Tibial artery (tissue), 4 donors: ENCODE measurements around the gene GDF7.

Experiments
- DNase-seq, 2 donors: peaks; one replicate each; pipeline ENCODE4 v3.0.0-alpha.2; 2019
- H3K27ac ChIP-seq, 2 donors: fragments of 200-600 bp; sonication (generic) in 1 of 2; 1 replicate in 1 of 2; 2 replicates in 1 of 2; pipeline ENCODE4 v1.5.1; 2018 to 2019; ENCODE audit warnings: mild to moderate bottlenecking in 1 of 2
- H3K27me3 ChIP-seq, 2 donors: fragments of 200-600 bp; sonication (generic) in 1 of 2; one replicate each; pipeline versions ENCODE4 v1.5.1 to v1.6.0; 2016 to 2019
- H3K36me3 ChIP-seq, 3 donors: fragments of 200-600 bp; sonication (generic) in 2 of 3; one replicate each; pipeline ENCODE4 v1.5.1; 2016 to 2019; ENCODE audit warnings: mild to moderate bottlenecking in 2 of 3
- H3K4me1 ChIP-seq, 4 donors: fragments of 200-600 bp; sonication (generic) in 2 of 4; 1 replicate in 3 of 4; 2 replicates in 1 of 4; pipeline ENCODE4 v1.5.1; 2016 to 2019
- H3K4me3 ChIP-seq, 2 donors: fragments of 200-600 bp; sonication (generic) in 1 of 2; 1 replicate in 1 of 2; 2 replicates in 1 of 2; pipeline ENCODE4 v1.5.1; 2018 to 2019; ENCODE audit warnings: mild to moderate bottlenecking in 2 of 2
- H3K9me3 ChIP-seq, 3 donors: fragments of 200-600 bp; sonication (generic) in 1 of 3; one replicate each; pipeline ENCODE4 v1.5.1; 2016 to 2019
- CTCF ChIP-seq, 2 experiments: fragments of 200-600 bp in 1 of 2; fragments of 450-650 bp in 1 of 2; IDR thresholded peaks; one replicate each; pipeline ENCODE4 v1.5.1; 2017 to 2019; ENCODE audit warnings: antibody characterized with exemption in 2 of 2, mild to moderate bottlenecking in 1 of 2, moderate library complexity in 1 of 2
- intact Hi-C: fragments of 100-400 bp; cut with DNase I; formaldehyde crosslinking; loops from one replicate; pipeline ENCODE4 v1.15.0; 2023; ENCODE audit warnings: low total_unique reads

GDF7 gene

GRCh38 chr2:20693317-20693716 lies 26.4 kb downstream of the GDF7 start:
- intact Hi-C loops, result no loop called here
- no peak for DNase-seq
- peaks cover 0 to 17% (median 1%) of the 10 kb centered on the region in 4 donors for H3K4me1 ChIP-seq

GRCh38 chr2:20696366-20696765 lies 29.4 kb downstream of the GDF7 start:
- H3K27me3 ChIP-seq, result no peaks in the 10 kb centered on the region
- peaks cover 0 to 39% (median 8%) of the 10 kb centered on the region in 4 donors for H3K4me1 ChIP-seq
- no peak overlapping the region for H3K27ac ChIP-seq
- peaks cover 0 to 15% (median 4%) of the 10 kb centered on the region in 3 donors for H3K36me3 ChIP-seq
- no peak for DNase-seq
- no peak for TF ChIP-seq CTCF (IDR thresholded peaks at IDR 0.05)
- no peaks in the 10 kb centered on the region for H3K9me3 ChIP-seq
- H3K4me3 ChIP-seq, result no peak overlapping the region
- intact Hi-C loops, result no loop called here

More at GRCh38 chr2:20693317-20693716, 26.4 kb downstream of the GDF7 start:
- no peaks in the 10 kb centered on the region for H3K27me3 ChIP-seq
- H3K27ac ChIP-seq, result no peak overlapping the region
- H3K9me3 ChIP-seq, result no peaks in the 10 kb centered on the region
- peaks cover 0 to 20% (median 4%) of the 10 kb centered on the region in 3 donors for H3K36me3 ChIP-seq
- H3K4me3 ChIP-seq, result no peak overlapping the region
- no peak for TF ChIP-seq CTCF (IDR thresholded peaks at IDR 0.05)

- Histone ChIP-seq H3K4me1 (peaks cover 0 to 48% (median 8%) of the 10 kb centered on the region in 4 donors), H3K27me3 (no peaks in the 10 kb centered on the region), H3K9me3 (no peaks in the 10 kb centered on the region), H3K36me3 (peaks cover 0 to 15% (median 4%) of the 10 kb centered on the region in 3 donors), H3K27ac (no peak overlapping the region), H3K4me3 (no peak overlapping the region)
- DNase-seq, result no peak
- TF ChIP-seq CTCF (IDR thresholded peaks at IDR 0.05), result no peak
- intact Hi-C loops, result no loop called here
Measured at GRCh38 chr2:20697322-20697934, 30.5 kb downstream of the GDF7 start.

GRCh38 chr2:20698916-20699613 lies 32.1 kb downstream of the GDF7 start:
- intact Hi-C loops, result no loop called here
- peak overlapping the region in 1 of 2 donors; percentile 48 for H3K27ac ChIP-seq
- no peak for TF ChIP-seq CTCF (IDR thresholded peaks at IDR 0.05)

GRCh38 chr2:20702563-20702962 lies 35.6 kb downstream of the GDF7 start:
- intact Hi-C loops, result no loop called here
- TF ChIP-seq CTCF (IDR thresholded peaks at IDR 0.05), result no peak

More at GRCh38 chr2:20698916-20699613, 32.1 kb downstream of the GDF7 start:
- Histone ChIP-seq H3K4me1 (peaks cover 0 to 53% (median 8%) of the 10 kb centered on the region in 4 donors), H3K9me3 (no peaks in the 10 kb centered on the region), H3K36me3 (no peaks in the 10 kb centered on the region), H3K4me3 (peak overlapping the region; percentile 10 to 11), H3K27me3 (no peaks in the 10 kb centered on the region)
- no peak for DNase-seq

More at GRCh38 chr2:20702563-20702962, 35.6 kb downstream of the GDF7 start:
- H3K27me3 ChIP-seq, result no peaks in the 10 kb centered on the region
- peaks cover 0 to 40% (median 8%) of the 10 kb centered on the region in 4 donors for H3K4me1 ChIP-seq
- H3K27ac ChIP-seq, result no peak overlapping the region
- DNase-seq, result no peak
- no peaks in the 10 kb centered on the region for H3K36me3 ChIP-seq
- no peak overlapping the region for H3K4me3 ChIP-seq
- no peaks in the 10 kb centered on the region for H3K9me3 ChIP-seq
